ENCODE data around the gene ERVW-1. TPM values are rescaled to one million over a fixed set of nuclear protein-coding genes. Genes with fewer than 3 reads are reported as not detected.

The ERVW-1 gene
- total and polyA plus RNA-seq, 2 of the 13 experiments (the other 11 are each of a cell fraction or from before 2014, with no cell fraction given), result not detected

DNA sequence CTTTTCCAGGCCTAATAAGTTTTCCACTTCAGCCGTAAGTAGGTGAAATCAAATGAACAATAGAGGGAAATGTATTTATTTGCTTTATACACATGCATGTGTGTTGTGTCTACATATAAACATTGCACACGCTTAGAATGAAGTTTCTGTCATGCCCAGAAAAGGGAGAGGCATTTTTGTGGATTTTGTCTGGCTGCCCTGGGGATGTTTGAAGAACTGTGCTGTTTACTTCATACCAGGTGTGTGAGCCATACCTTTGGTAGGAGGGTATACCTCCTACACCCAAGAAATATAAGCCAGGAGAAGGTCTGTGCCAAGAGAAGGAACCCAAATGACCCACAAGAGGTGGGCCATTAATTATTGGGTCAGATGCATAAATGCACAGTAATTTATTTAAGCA lies 17.6 kb downstream of the ERVW-1 start:
- intact Hi-C loops (cut with micrococcal nuclease; ENCODE audit: unreplicated experiment), result loop anchor here (5.0 to 10.0 kb wide), 3 partner anchors 38 to 595 kb away; partner anchors contain the start of gene MTERF1
- DNase-seq (ENCODE audit: low spot score), result no peak
- Histone ChIP-seq H2AFZ (ENCODE audit: low read length) (no peak overlapping the region), H4K20me1 (ENCODE audit: insufficient read depth, low read length) (no peaks in the 10 kb centered on the region), H3K36me3 (replicated peaks in 1 of 2; ENCODE audit: control insufficient read depth in 1 of 2, insufficient read depth in 2 of 2, low read length in 2 of 2) (peaks cover 8 to 18% of the 10 kb centered on the region in 2 experiments; a peak in 4 of 5 replicates), H3K27me3 (ENCODE audit: control insufficient read depth in 1 of 2, insufficient read depth in 2 of 2, low read length in 2 of 2) (no peaks in the 10 kb centered on the region), H3K9ac (ENCODE audit: insufficient read depth, low read depth, low read length) (no peak overlapping the region), H3K9me3 (ENCODE audit: low read length) (no peaks in the 10 kb centered on the region), H3K79me2 (ENCODE audit: insufficient read depth, low read length) (no peaks in the 10 kb centered on the region), H3K4me3 (replicated peaks in 1 of 3; ENCODE audit: insufficient read depth in 1 of 3, low read depth in 2 of 3, low read length in 3 of 3) (no peak overlapping the region), H3K4me2 (ENCODE audit: low read depth, low read length) (no peak overlapping the region), H3K4me1 (ENCODE audit: insufficient read depth, low read length) (no peaks in the 10 kb centered on the region), H3K27ac (ENCODE audit: extremely low read length, insufficient read depth, low read length) (no peak overlapping the region)
- no peak for ATAC-seq
- no TSS peak for BruUV-seq (replicated peaks)
- in situ Hi-C loops (cut with HindIII; ENCODE audit: extremely low pct_ligation_motif_present, low pct_unique_long_range_greater_than_20kb), result no loop called here
- CTCF ChIA-PET (ENCODE audit: low intra/inter-chr PET ratio, low total read pairs), result no interaction called here
- POLR2A ChIA-PET, result no interaction called here
- 90% methylated on average over 2 of the region's 2 CpGs for WGBS (ENCODE audit: low lambda C conversion rate)
- no peak for TF ChIP-seq HCFC1 (IDR thresholded peaks at IDR 0.05; ENCODE audit: low read depth, low read length)
- TF ChIP-seq POLR2A (IDR thresholded peaks at IDR 0.05; ENCODE audit: insufficient read depth in 1 of 2, low read depth in 2 of 2, low read length in 2 of 2), result no peak
- no peak for TF ChIP-seq JUND (CRISPR knock-in tag; IDR thresholded peaks at IDR 0.05)
- no peak for TF ChIP-seq ZFP36L1 (CRISPR knock-in tag; IDR thresholded peaks at IDR 0.05)
- no peak for TF ChIP-seq KLF6 (CRISPR knock-in tag; IDR thresholded peaks at IDR 0.05)
- TF ChIP-seq KDM1A (CRISPR knock-in tag; IDR thresholded peaks at IDR 0.05), result no peak
- TF ChIP-seq HNRNPK (IDR thresholded peaks at IDR 0.05; ENCODE audit: low read depth, low read length, poor library complexity, severe bottlenecking), result no peak
- no peak for TF ChIP-seq RFXANK (CRISPR knock-in tag; IDR thresholded peaks at IDR 0.05)
- TF ChIP-seq TP53 (CRISPR knock-in tag; conservative IDR thresholded peaks at IDR 0.05), result no peak
- TF ChIP-seq ZNF432 (CRISPR knock-in tag; IDR thresholded peaks at IDR 0.05; ENCODE audit: borderline replicate concordance), result no peak
- no peak for TF ChIP-seq SALL2 (CRISPR knock-in tag; IDR thresholded peaks at IDR 0.05)
- TF ChIP-seq, protein P1, sequence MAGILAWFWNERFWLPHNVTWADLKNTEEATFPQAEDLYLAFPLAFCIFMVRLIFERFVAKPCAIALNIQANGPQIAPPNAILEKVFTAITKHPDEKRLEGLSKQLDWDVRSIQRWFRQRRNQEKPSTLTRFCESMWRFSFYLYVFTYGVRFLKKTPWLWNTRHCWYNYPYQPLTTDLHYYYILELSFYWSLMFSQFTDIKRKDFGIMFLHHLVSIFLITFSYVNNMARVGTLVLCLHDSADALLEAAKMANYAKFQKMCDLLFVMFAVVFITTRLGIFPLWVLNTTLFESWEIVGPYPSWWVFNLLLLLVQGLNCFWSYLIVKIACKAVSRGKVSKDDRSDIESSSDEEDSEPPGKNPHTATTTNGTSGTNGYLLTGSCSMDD (CRISPR knock-in tag; IDR thresholded peaks at IDR 0.05), result no peak
- TF ChIP-seq POLR2AphosphoS2 (IDR thresholded peaks at IDR 0.05; ENCODE audit: low read depth, low read length), result no peak
- FAIRE-seq, result no peak
